KMS-11 (cell line): ENCODE data around the gene C10orf71.

Experiments used
- H2AFZ ChIP-seq: fragments of 200-600 bp; sonication (generic); 2 replicates; pipeline ENCODE4 v1.6.1; 2016; ENCODE audit warnings: antibody characterized with exemption, mixed run types, low read depth
- H3K27ac ChIP-seq: fragments of 200-600 bp; sonication (generic); 2 replicates; pipeline ENCODE4 v1.6.1; 2016; ENCODE audit warnings: mild to moderate bottlenecking, mixed run types
- H3K27me3 ChIP-seq: fragments of 200-600 bp; sonication (generic); 2 replicates; pipeline ENCODE4 v1.6.1; 2017; ENCODE audit warnings: mild to moderate bottlenecking, low read depth, mixed run types, moderate library complexity; ENCODE audit not compliant: insufficient read depth
- H3K36me3 ChIP-seq: fragments of 200-600 bp; sonication (generic); 2 replicates; pipeline ENCODE4 v1.6.1; 2017; ENCODE audit warnings: mild to moderate bottlenecking, mixed run types; ENCODE audit not compliant: insufficient read depth
- H3K4me1 ChIP-seq: fragments of 200-600 bp; sonication (generic); 2 replicates; pipeline ENCODE4 v1.6.1; 2016; ENCODE audit warnings: mild to moderate bottlenecking, low read depth, mixed run types; ENCODE audit not compliant: poor library complexity, severe bottlenecking
- H3K4me2 ChIP-seq: fragments of 200-600 bp; sonication (generic); 2 replicates; pipeline ENCODE4 v1.7.0; 2016; ENCODE audit warnings: mild to moderate bottlenecking, mixed run types
- H3K4me3 ChIP-seq: fragments of 200-600 bp; sonication (generic); IDR thresholded peaks from 2 replicates; pipeline ENCODE4 v1.6.1; 2017; ENCODE audit warnings: low read depth, low read length, mixed read lengths; ENCODE audit not compliant: insufficient read depth
- H3K79me2 ChIP-seq: fragments of 200-600 bp; sonication (generic); 2 replicates; pipeline ENCODE4 v1.6.1; 2016; ENCODE audit warnings: low read depth, mixed run types; ENCODE audit not compliant: insufficient read depth
- H3K9ac ChIP-seq: fragments of 200-600 bp; sonication (generic); 2 replicates; pipeline ENCODE4 v1.6.1; 2016; ENCODE audit warnings: mild to moderate bottlenecking, mixed run types
- H4K20me1 ChIP-seq: fragments of 200-600 bp; sonication (generic); 2 replicates; pipeline ENCODE4 v1.6.1; 2016; ENCODE audit warnings: mild to moderate bottlenecking, mixed run types; ENCODE audit not compliant: insufficient read depth
- TF ChIP-seq, protein P1 (sequence below): fragments of 200-600 bp; sonication (generic); conservative IDR thresholded peaks from 2 replicates; pipeline ENCODE4 v1.6.1; 2017; ENCODE audit warnings: low read depth, mild to moderate bottlenecking, antibody characterized with exemption, low read length, moderate library complexity, mixed read lengths

C10orf71 gene

DNA sequence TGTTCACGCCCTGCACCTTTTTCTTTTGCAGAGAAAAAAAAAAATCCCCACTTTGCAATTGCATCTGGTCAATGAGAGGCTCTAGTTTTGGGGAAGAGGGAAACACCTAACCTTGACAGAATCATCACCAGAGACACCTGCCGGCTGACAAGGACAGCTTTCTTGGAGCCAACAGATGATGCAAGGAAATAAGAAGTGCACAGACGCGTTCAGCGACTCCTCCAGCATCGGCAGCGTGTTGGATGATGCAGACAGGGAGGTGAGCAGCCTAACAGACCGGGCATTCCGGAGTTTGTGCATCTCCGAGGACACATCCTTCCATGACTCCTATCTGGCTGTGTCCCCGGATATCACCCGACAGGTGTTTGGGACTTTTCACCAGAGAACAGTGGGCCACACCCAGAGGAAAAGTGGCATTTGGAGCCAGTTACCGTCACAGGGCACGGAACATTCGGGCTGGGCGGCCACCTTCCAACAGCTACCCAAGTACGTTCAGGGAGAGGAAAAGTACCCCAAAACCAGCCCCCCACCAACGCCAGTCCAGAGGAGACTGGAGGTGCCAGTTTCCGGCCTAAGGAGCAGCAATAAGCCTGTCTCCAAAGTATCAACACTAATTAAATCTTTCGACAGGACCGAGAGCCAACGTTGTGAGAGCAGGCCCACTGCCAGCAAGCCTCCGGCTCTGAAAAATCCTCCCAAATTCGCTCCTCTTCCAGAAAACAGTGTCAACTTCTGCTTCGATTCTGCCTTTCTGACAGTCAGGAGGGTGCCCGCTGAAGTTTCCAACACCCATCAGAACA, 23.6 kb downstream of the C10orf71 start:
- no peak overlapping the region for H3K27ac ChIP-seq
- H3K79me2 ChIP-seq, result no peaks in the 10 kb centered on the region
- H2AFZ ChIP-seq, result no peak overlapping the region
- no peaks in the 10 kb centered on the region for H3K27me3 ChIP-seq
- TF ChIP-seq, protein P1, sequence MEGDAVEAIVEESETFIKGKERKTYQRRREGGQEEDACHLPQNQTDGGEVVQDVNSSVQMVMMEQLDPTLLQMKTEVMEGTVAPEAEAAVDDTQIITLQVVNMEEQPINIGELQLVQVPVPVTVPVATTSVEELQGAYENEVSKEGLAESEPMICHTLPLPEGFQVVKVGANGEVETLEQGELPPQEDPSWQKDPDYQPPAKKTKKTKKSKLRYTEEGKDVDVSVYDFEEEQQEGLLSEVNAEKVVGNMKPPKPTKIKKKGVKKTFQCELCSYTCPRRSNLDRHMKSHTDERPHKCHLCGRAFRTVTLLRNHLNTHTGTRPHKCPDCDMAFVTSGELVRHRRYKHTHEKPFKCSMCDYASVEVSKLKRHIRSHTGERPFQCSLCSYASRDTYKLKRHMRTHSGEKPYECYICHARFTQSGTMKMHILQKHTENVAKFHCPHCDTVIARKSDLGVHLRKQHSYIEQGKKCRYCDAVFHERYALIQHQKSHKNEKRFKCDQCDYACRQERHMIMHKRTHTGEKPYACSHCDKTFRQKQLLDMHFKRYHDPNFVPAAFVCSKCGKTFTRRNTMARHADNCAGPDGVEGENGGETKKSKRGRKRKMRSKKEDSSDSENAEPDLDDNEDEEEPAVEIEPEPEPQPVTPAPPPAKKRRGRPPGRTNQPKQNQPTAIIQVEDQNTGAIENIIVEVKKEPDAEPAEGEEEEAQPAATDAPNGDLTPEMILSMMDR, result no peak
- no peak overlapping the region for H3K4me3 ChIP-seq
- H3K36me3 ChIP-seq, result no peaks in the 10 kb centered on the region
- H3K4me2 ChIP-seq, result no peak overlapping the region
- no peak overlapping the region for H3K9ac ChIP-seq
- no peaks in the 10 kb centered on the region for H4K20me1 ChIP-seq
- no peaks in the 10 kb centered on the region for H3K4me1 ChIP-seq

DNA sequence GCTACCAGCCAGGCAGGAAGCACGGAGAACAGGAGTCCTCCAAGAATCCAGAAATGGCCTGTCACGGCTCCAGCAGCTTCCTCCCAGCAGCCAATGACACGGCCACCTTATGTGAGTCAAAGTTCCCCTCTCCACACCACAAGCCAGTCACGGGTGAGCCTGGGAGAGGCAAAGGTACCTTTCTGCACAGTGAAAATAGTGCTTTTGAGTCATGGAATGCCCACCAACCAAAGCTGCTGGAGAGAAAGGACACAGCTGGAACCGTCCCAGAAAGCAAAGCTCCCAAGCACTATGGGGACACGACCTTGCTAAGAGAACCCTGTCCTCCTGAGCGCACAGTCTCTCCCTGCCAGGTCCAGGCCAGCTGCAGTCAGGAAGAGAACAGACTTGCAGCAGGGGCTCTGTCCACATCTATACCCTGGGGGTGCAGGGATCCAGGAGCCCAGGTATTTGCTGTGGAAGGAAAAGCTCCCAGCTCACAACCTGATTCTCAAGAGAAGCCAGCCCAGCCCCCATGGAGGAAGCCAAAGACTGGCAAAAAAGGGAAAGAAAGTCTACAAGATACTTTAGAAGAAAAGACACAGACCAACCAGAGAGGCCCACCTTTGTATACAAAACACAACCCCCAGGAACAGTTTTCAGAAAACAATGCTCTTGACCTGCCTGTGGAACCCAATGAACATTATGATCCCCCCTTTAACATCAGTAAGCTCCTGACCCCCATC, 24.4 kb downstream of the C10orf71 start:
- TF ChIP-seq, protein P1, result no peak
- Histone ChIP-seq H2AFZ (no peak overlapping the region), H3K4me3 (no peak overlapping the region), H3K27ac (no peak overlapping the region), H3K9ac (no peak overlapping the region), H3K27me3 (no peaks in the 10 kb centered on the region), H3K36me3 (no peaks in the 10 kb centered on the region), H3K4me1 (no peaks in the 10 kb centered on the region), H3K4me2 (no peak overlapping the region), H3K79me2 (no peaks in the 10 kb centered on the region), H4K20me1 (no peaks in the 10 kb centered on the region)

DNA sequence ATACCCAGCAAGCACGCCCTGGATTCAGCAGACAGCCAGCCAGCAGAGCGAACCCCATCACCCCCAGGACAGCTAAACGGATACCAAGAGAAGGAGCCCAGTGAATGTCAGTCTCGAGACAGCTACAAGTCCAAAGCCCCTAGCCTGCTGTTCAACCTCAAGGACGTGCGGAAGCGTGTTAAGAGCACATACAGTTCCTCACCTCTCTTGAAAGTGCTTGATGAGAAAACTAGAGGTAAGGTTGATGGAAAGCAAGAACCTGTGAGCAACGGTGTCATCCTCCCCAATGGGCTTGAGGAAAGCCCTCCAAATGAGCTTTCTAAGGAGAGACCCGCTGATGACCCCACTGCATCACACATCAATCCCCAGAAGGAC, 24.9 kb downstream of the C10orf71 start:
- no peak overlapping the region for H2AFZ ChIP-seq
- no peak overlapping the region for H3K27ac ChIP-seq
- H3K36me3 ChIP-seq, result no peaks in the 10 kb centered on the region
- H3K9ac ChIP-seq, result no peak overlapping the region
- no peak overlapping the region for H3K4me3 ChIP-seq
- H3K4me2 ChIP-seq, result no peak overlapping the region
- H3K79me2 ChIP-seq, result no peaks in the 10 kb centered on the region
- H3K4me1 ChIP-seq, result no peaks in the 10 kb centered on the region
- no peaks in the 10 kb centered on the region for H3K27me3 ChIP-seq
- TF ChIP-seq, protein P1, result no peak
- no peaks in the 10 kb centered on the region for H4K20me1 ChIP-seq

DNA sequence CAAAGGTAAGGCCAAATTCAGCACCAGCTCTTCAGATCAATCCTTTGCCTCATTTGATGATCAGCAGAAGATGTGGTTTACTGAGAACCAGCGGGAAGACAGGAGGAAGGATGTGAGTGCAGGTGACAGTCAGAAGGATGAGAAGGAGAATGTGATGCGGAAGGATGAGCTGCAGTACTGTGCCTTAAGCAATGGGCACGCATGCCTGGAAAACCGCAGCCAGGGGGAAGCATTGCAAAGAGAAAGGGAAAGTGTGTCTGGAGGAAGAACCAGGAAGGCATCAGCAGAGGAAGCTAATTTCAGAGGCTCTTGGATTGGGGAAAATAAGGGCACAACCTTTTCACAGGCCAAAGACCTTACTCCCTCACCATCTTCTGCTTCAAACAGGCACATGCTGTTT, 25.7 kb downstream of the C10orf71 start:
- H3K79me2 ChIP-seq, result no peaks in the 10 kb centered on the region
- H3K36me3 ChIP-seq, result no peaks in the 10 kb centered on the region
- no peaks in the 10 kb centered on the region for H3K4me1 ChIP-seq
- H3K9ac ChIP-seq, result no peak overlapping the region
- H3K27ac ChIP-seq, result no peak overlapping the region
- H4K20me1 ChIP-seq, result no peaks in the 10 kb centered on the region
- no peak overlapping the region for H2AFZ ChIP-seq
- TF ChIP-seq, protein P1, result no peak
- H3K4me2 ChIP-seq, result no peak overlapping the region
- no peak overlapping the region for H3K4me3 ChIP-seq
- no peaks in the 10 kb centered on the region for H3K27me3 ChIP-seq
